ENCODE measurements around the gene MYO7A. TPM values are rescaled to one million over a fixed set of nuclear protein-coding genes. Genes with fewer than 3 reads are reported as not detected.

Gene MYO7A
- total RNA-seq, 3 donors from 2014 or later, result 2.3 to 9.9 (median 6.7) TPM

DNA sequence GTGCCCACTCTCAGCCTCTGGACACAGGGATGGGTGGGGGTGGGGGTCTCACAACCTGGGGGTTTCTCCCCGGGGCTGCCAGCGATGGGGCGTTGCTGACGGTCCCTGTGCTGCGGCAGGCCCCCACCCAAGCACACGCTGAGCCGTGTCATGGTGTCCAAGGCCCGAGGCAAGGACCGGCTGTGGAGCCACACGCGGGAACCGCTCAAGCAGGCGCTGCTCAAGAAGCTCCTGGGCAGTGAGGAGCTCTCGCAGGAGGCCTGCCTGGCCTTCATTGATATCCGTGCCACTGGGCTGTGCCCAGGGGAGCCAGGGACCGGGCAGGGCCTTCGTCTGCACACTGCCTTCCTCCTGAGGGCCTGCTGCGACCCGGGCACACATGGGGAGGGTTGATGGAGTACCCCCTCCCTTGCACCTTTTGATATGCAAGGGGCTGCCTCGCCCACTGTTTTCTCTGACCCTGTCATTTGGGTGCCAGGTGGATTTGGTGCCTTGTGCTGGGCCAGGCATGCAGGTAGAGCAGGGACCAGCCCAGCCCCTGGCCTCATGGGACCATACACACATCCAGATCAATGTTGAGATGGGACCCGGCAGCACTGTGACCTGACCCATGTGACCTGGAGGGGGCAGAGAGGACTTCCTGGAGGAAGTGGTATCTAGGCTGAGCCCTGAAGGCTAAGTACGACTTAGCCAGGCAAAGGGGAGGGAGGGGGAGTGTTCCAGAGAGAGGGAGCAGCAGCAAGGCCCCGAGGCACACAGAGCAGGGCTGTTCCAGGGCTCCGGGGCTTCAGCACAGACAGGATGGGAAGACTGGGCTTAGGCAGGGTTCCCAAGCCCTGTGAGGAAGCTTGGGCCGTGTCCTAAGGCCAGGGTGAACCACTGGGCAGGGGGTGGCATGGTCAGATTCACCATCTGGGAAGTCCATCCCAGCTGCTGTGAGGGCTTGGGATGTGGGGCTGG is 75.2 kb downstream of the MYO7A start:
- TF ChIP-seq, protein P1, sequence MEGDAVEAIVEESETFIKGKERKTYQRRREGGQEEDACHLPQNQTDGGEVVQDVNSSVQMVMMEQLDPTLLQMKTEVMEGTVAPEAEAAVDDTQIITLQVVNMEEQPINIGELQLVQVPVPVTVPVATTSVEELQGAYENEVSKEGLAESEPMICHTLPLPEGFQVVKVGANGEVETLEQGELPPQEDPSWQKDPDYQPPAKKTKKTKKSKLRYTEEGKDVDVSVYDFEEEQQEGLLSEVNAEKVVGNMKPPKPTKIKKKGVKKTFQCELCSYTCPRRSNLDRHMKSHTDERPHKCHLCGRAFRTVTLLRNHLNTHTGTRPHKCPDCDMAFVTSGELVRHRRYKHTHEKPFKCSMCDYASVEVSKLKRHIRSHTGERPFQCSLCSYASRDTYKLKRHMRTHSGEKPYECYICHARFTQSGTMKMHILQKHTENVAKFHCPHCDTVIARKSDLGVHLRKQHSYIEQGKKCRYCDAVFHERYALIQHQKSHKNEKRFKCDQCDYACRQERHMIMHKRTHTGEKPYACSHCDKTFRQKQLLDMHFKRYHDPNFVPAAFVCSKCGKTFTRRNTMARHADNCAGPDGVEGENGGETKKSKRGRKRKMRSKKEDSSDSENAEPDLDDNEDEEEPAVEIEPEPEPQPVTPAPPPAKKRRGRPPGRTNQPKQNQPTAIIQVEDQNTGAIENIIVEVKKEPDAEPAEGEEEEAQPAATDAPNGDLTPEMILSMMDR (IDR thresholded peaks at IDR 0.05), result no peak
- intact Hi-C loops (cut with DNase I, micrococcal nuclease), result no loop called here
- DNase-seq, result peak in 1 of 3 donors; percentile 39

DNA sequence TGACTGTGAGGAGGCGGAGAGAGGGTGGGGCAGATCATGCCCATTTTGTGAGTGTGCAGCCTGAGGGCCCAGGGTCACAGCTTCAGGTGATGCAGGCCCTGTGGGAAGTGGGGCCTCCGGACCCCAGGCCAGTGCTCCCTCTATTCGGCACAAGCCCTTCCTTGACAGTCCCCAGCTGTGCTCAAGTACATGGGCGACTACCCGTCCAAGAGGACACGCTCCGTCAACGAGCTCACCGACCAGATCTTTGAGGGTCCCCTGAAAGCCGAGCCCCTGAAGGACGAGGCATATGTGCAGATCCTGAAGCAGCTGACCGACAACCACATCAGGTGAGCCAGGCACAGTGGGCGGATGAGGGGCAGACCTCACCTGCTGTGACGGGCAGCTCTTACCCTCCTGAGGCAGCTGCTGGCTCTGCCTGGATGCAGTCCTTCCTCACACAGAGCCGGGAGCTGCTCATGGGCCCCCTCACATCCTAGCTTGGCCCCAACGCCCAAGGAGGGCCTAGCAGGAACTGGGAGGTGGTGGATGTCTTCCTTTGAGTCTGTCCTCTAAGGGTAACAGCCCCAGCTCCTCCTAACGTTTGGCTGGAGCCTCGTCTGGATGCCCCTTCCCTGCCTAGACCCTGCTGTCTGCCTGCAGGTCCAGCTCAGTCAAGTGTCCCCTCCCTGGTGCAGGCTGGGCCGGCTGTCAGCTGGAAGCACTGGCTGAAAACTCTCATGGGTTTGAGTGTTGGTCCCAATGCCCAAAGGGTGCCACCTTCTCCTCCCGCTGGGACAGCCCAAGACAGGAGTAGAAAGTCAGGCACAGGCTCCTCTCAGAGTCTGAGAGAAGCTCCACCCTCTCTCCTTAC is 76.1 kb downstream of the MYO7A start:
- Histone ChIP-seq H3K4me1 (ENCODE audit: low read depth) (no peaks in the 10 kb centered on the region), H3K36me3 (ENCODE audit: low read depth) (no peaks in the 10 kb centered on the region), H3K9me3 (no peaks in the 10 kb centered on the region), H3K4me3 (no peak overlapping the region)
- intact Hi-C loops (cut with DNase I, micrococcal nuclease), result no loop called here
- DNase-seq, result no peak
- ATAC-seq, result no peak
- TF ChIP-seq, protein P1 (IDR thresholded peaks at IDR 0.05), result no peak

More for the DNA sequence above, 75.2 kb downstream of the MYO7A start:
- Histone ChIP-seq H3K9me3 (no peaks in the 10 kb centered on the region), H3K36me3 (ENCODE audit: low read depth) (no peaks in the 10 kb centered on the region), H3K4me3 (no peak overlapping the region), H3K4me1 (ENCODE audit: low read depth) (no peaks in the 10 kb centered on the region)
- no peak for ATAC-seq

DNA sequence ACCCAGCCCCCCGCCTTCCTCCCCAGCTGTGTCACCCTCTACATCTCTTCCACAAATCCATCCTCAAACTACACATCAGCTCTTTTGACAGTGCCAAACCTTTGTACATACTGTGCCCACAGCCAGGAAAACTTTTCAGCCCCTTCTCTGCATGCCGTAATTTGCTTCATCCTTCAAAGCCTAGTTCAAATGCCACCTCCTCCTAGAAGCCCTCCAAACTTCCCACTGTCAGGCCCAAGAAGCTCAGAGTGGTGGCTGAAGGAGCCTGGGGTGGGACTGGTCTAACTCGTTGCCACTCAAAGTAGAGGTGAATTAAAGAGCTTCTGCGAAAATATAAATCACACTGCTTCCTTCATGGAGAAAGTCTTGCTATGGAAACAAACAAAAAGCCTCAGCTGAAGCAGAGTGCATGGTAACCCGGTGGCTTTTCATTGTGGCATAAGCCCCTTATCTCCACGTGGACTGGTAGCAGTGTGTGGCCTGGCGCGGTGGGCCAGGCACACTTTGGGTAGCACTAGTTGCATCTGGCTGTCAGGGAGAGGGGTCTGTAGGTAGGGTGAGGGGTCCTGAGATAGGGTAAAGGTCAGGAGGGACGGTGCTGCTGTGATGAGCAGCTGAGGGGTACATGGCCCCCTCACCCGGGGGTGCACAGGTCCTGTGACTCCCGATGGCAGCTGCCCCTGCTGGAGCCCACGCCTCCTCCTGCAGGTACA is 76.9 kb downstream of the MYO7A start:
- no peak overlapping the region for H3K4me3 ChIP-seq
- no peaks in the 10 kb centered on the region for H3K36me3 ChIP-seq (ENCODE audit: low read depth)
- no peak for DNase-seq
- no peak for ATAC-seq
- H3K9me3 ChIP-seq, result no peaks in the 10 kb centered on the region
- TF ChIP-seq, protein P1 (IDR thresholded peaks at IDR 0.05), result no peak
- H3K4me1 ChIP-seq (ENCODE audit: low read depth), result no peaks in the 10 kb centered on the region
- intact Hi-C loops (cut with DNase I, micrococcal nuclease), result no loop called here

DNA sequence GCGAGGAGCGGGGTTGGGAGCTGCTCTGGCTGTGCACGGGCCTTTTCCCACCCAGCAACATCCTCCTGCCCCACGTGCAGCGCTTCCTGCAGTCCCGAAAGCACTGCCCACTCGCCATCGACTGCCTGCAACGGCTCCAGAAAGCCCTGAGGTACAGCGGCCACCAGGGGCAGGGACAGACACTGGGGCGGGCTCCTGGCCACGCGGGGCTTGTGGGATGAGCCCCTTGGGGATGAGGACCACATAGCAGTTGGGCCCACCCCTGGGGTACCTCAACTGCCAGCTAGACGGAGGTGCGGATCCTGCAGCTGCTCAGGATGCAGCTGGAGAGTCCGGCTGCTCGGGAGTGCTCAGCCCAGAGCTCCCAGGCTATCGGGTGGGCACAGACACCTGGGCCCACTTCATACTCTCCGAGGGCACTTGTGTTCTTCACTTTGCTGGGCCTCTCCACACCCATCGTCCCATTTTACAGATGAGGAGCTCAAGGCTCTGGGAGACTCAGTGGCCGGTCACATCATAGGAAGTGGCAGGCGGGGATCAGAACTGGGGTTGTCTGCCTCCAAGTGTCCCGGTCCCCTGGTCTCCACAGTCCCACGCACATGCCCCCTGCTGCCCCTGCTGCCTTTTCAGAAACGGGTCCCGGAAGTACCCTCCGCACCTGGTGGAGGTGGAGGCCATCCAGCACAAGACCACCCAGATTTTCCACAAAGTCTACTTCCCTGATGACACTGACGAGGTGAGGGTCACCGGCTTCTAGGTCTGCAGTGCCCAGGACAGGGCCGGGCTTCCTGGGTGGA is 77.6 kb downstream of the MYO7A start:
- DNase-seq (no peak), ATAC-seq (no peak)
- TF ChIP-seq, protein P1 (IDR thresholded peaks at IDR 0.05), result no peak
- intact Hi-C loops (cut with DNase I, micrococcal nuclease), result no loop called here
- no peak overlapping the region for H3K4me3 ChIP-seq
- H3K36me3 ChIP-seq (ENCODE audit: low read depth), result no peaks in the 10 kb centered on the region
- no peaks in the 10 kb centered on the region for H3K4me1 ChIP-seq (ENCODE audit: low read depth)
- H3K9me3 ChIP-seq, result no peaks in the 10 kb centered on the region
